C4-2B (cell line): ENCODE measurements around the gene GOLGA1.

ENCODE experiments used
- ZFX ChIP-seq: fragments of 450-650 bp; IDR thresholded peaks from 2 replicates; pipeline ENCODE4 v1.6.1; 2017
- TF ChIP-seq, protein P1 (sequence below): fragments of 450-650 bp; conservative IDR thresholded peaks from 2 replicates; pipeline ENCODE4 v1.5.1; 2017; ENCODE audit warnings: mild to moderate bottlenecking

DNA sequence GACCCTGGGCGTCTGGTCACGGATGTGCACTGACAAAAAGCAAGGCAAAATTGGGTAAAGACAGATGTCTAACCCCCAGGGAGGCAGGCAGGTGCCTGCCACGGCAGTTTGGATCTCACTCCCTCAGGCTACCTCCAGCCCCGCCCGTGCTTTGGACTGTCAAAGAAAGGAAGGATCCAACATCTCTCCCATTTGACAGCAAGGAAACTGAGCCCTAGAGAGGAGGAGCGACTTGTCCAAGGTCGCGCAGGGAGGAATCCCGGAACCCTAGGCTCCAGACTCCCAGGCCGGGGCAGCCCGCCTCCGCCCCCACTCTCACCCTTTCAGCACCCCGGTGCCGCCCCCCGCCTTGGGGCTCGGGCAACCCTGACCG lies 376 bp downstream of the GOLGA1 start:
- TF ChIP-seq, protein P1, sequence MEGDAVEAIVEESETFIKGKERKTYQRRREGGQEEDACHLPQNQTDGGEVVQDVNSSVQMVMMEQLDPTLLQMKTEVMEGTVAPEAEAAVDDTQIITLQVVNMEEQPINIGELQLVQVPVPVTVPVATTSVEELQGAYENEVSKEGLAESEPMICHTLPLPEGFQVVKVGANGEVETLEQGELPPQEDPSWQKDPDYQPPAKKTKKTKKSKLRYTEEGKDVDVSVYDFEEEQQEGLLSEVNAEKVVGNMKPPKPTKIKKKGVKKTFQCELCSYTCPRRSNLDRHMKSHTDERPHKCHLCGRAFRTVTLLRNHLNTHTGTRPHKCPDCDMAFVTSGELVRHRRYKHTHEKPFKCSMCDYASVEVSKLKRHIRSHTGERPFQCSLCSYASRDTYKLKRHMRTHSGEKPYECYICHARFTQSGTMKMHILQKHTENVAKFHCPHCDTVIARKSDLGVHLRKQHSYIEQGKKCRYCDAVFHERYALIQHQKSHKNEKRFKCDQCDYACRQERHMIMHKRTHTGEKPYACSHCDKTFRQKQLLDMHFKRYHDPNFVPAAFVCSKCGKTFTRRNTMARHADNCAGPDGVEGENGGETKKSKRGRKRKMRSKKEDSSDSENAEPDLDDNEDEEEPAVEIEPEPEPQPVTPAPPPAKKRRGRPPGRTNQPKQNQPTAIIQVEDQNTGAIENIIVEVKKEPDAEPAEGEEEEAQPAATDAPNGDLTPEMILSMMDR = no peak
- TF ChIP-seq ZFX = no peak; the same call in 1 of the 2 replicates
